ENCODE data around the gene RXFP3.
A peak's percentile ranks its signal among the peaks of the same experiment; 100 is the strongest.

GRCh38 chr5:33936004-33936380, 194 bp upstream of the RXFP3 start:
- peak; percentile 13; the same call in 1 of the 2 replicates for TF ChIP-seq CTCF (IDR thresholded peaks at IDR 0.05)
- TF ChIP-seq ZFX (IDR thresholded peaks at IDR 0.05; ENCODE audit: borderline replicate concordance) = no peak

All from 22Rv1 (cell line).